ENCODE data around the gene SNX5.

DNA sequence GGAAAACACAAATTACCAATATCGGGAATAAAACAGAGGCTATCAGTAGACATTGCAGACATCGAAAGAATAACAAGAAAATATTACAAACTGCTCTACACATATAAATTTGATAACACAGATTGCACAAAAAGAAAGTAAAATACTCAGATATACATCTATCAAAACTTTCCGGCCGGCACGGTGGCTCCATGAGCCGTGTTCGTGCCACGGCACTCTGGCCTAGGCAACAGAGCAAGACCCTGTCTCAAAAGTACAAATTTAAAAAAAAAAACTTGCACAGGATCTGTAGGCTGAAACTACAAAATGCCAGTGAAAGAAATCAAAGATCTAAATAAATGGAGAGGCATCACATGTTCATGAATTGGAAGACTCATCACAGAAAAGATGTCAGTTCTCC is 49.4 kb downstream of the SNX5 start:
- TF ChIP-seq, protein P1, sequence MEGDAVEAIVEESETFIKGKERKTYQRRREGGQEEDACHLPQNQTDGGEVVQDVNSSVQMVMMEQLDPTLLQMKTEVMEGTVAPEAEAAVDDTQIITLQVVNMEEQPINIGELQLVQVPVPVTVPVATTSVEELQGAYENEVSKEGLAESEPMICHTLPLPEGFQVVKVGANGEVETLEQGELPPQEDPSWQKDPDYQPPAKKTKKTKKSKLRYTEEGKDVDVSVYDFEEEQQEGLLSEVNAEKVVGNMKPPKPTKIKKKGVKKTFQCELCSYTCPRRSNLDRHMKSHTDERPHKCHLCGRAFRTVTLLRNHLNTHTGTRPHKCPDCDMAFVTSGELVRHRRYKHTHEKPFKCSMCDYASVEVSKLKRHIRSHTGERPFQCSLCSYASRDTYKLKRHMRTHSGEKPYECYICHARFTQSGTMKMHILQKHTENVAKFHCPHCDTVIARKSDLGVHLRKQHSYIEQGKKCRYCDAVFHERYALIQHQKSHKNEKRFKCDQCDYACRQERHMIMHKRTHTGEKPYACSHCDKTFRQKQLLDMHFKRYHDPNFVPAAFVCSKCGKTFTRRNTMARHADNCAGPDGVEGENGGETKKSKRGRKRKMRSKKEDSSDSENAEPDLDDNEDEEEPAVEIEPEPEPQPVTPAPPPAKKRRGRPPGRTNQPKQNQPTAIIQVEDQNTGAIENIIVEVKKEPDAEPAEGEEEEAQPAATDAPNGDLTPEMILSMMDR (conservative IDR thresholded peaks at IDR 0.05; ENCODE audit: low read length) = no peak
- no peak for TF ChIP-seq EZH2phosphoT487 (IDR thresholded peaks at IDR 0.05; ENCODE audit: borderline replicate concordance, low read depth, low read length)

All from OCI-LY7 (cell line).